ENCODE measurements around the gene DRAM1. TPM values are rescaled to one million over a fixed set of nuclear protein-coding genes. Genes with fewer than 3 reads are reported as not detected.

The DRAM1 gene
- total and polyA plus RNA-seq, 2 donors (not counting 1 experiment from before 2014, with no cell fraction given): 2.1 to 10.2 TPM

GRCh38 chr12:101839324-101840283, 37.8 kb upstream of the DRAM1 start:
- H3K4me3 Mint-ChIP-seq: no peak overlapping the region
- ChIA-PET POLR2A (interaction anchor here (0.7 to 2.7 kb wide), 4 partner anchors 9 to 538 kb away, joined by 3 to 7 read pairs (median 6); partner anchors contain the start of gene GNPTAB), CTCF (interaction anchor here (0.6 to 5.8 kb wide), 55 partner anchors 7 to 1639 kb away, joined by 3 to 138 read pairs (median 5); partner anchors contain the start of genes ACTR6, ARL1, DRAM1 and GNPTAB)
- no peaks in the 10 kb centered on the region for H3K36me3 ChIP-seq (replicated peaks in 1 of 2; ENCODE audit: control extremely low read depth in 1 of 2, control insufficient read depth in 1 of 2, extremely low read depth in 1 of 2, insufficient read depth in 2 of 2, low read length in 1 of 2)
- no peaks in the 10 kb centered on the region for H3K9me3 Mint-ChIP-seq (ENCODE audit: insufficient read depth)
- peak overlapping the region; percentile 11 for H3K9ac ChIP-seq (ENCODE audit: low read length)
- ATAC-seq (ENCODE audit: low read depth) (peak; percentile 72), DNase-seq (peak; percentile 80)
- no peak for TF ChIP-seq EZH2 (IDR thresholded peaks at IDR 0.05; ENCODE audit: borderline replicate concordance, insufficient read depth, low read depth, low read length, poor library complexity, severe bottlenecking)
- TF ChIP-seq, protein P1, sequence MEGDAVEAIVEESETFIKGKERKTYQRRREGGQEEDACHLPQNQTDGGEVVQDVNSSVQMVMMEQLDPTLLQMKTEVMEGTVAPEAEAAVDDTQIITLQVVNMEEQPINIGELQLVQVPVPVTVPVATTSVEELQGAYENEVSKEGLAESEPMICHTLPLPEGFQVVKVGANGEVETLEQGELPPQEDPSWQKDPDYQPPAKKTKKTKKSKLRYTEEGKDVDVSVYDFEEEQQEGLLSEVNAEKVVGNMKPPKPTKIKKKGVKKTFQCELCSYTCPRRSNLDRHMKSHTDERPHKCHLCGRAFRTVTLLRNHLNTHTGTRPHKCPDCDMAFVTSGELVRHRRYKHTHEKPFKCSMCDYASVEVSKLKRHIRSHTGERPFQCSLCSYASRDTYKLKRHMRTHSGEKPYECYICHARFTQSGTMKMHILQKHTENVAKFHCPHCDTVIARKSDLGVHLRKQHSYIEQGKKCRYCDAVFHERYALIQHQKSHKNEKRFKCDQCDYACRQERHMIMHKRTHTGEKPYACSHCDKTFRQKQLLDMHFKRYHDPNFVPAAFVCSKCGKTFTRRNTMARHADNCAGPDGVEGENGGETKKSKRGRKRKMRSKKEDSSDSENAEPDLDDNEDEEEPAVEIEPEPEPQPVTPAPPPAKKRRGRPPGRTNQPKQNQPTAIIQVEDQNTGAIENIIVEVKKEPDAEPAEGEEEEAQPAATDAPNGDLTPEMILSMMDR (IDR thresholded peaks at IDR 0.05): peak; percentile 93
- no peaks in the 10 kb centered on the region for H3K27me3 ChIP-seq (replicated peaks in 1 of 4; ENCODE audit: control extremely low read depth in 1 of 4, control insufficient read depth in 3 of 4, insufficient read depth in 4 of 4, low read length in 3 of 4)
- intact Hi-C loops (cut with micrococcal nuclease): loop anchor here (1.0 to 10.0 kb wide), 6 partner anchors 66 to 565 kb away; partner anchors contain the start of gene ARL1
- no peak overlapping the region for H3K4me3 ChIP-seq (ENCODE audit: control extremely low read depth in 1 of 5, extremely low read depth in 1 of 5, insufficient read depth in 1 of 5, low read depth in 2 of 5, low read length in 4 of 5)
- no peaks in the 10 kb centered on the region for H3K9me3 ChIP-seq (ENCODE audit: control extremely low read depth in 1 of 3, control insufficient read depth in 2 of 3, insufficient read depth in 1 of 3, low read length in 2 of 3)
- WGBS (ENCODE audit: insufficient coverage): 83% methylated on average over 1 of the region's 6 CpGs
- no peak overlapping the region for H2AFZ ChIP-seq (ENCODE audit: insufficient read depth, low read depth, low read length, poor library complexity, severe bottlenecking)
- H3K4me1 ChIP-seq (ENCODE audit: control insufficient read depth in 2 of 2, insufficient read depth in 2 of 2, low read length in 2 of 2): peaks cover 17 to 18% of the 10 kb centered on the region in 2 donors
- H3K27ac Mint-ChIP-seq: no peak overlapping the region
- no peaks in the 10 kb centered on the region for H4K20me1 ChIP-seq (ENCODE audit: control insufficient read depth, insufficient read depth, low read length, poor library complexity, severe bottlenecking)
- H3K4me1 Mint-ChIP-seq: peaks cover 19% of the 10 kb centered on the region
- H3K27ac ChIP-seq (ENCODE audit: low read length in 2 of 2): peak overlapping the region in 1 of 2 donors; percentile 59
- H3K79me2 ChIP-seq (ENCODE audit: control insufficient read depth, insufficient read depth, low read length): no peaks in the 10 kb centered on the region
- H3K4me2 ChIP-seq (replicated peaks; ENCODE audit: low read depth, low read length, poor library complexity, severe bottlenecking): peak overlapping the region; percentile 64
- no peaks in the 10 kb centered on the region for H3K27me3 Mint-ChIP-seq

Measured in B cell (primary cell).